ENCODE measurements around the gene IMPG2.

GRCh38 chr3:101204246-101204645, 116.1 kb downstream of the IMPG2 start:
- TF ChIP-seq EZH2 (IDR thresholded peaks at IDR 0.05; ENCODE audit: insufficient read depth, poor library complexity, severe bottlenecking) (no peak), EZH2phosphoT487 (IDR thresholded peaks at IDR 0.05; ENCODE audit: insufficient read depth, low read depth) (no peak)

Measured in GM23248 (cell line).